ENCODE results near the gene SDHA. TPM values are rescaled to one million over a fixed set of nuclear protein-coding genes. Genes with fewer than 3 reads are reported as not detected.

The SDHA gene
- total RNA-seq, 6 experiments from 2014 or later = 92.5 to 114 (median 109) TPM

DNA sequence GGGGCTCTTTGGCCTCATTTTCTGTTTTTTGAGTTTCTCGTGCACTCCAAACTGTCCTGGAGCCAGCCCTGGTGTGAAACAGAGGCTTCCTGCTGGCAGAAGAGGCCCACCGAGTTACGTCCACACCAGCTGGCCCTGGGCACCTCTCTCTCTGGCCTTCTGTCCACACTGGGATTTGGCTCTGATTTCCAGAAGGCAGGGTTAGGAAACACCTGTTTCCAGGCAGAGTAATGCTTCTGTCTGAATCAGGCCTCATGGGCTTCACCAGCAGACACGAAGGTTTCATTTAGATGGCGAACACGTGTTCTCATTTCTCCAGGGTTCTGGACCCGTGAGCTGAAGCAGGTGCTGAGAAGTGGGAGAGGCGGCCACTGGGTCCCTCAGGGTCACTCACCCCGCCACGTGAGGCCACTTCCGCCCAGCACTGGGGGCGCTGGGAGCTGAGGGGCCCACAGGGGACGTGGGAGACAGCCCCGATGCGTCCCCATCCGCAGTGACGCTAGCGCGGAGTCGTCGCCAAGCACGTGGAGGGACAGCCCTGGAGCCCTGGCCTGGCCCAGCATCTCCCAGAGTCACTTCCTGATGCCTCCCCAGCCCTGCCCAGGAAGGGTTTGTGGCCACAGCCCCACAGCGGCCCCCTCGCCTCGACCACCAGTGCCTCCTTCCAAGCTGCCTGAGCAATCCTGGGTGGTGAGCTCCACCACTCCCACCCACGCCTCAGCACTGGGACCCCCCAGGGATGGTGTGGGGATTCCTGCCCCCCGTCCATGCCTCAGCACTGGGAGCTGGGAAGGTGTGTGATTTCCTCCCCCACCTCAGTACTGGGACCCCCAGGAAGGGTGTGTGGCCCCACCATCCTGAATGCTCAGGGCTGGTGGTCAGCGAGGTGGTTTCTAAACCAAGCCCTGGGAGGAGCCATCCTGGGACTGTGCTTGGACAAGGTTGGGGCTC lies 31.8 kb upstream of the SDHA start:
- TF ChIP-seq, protein P1, sequence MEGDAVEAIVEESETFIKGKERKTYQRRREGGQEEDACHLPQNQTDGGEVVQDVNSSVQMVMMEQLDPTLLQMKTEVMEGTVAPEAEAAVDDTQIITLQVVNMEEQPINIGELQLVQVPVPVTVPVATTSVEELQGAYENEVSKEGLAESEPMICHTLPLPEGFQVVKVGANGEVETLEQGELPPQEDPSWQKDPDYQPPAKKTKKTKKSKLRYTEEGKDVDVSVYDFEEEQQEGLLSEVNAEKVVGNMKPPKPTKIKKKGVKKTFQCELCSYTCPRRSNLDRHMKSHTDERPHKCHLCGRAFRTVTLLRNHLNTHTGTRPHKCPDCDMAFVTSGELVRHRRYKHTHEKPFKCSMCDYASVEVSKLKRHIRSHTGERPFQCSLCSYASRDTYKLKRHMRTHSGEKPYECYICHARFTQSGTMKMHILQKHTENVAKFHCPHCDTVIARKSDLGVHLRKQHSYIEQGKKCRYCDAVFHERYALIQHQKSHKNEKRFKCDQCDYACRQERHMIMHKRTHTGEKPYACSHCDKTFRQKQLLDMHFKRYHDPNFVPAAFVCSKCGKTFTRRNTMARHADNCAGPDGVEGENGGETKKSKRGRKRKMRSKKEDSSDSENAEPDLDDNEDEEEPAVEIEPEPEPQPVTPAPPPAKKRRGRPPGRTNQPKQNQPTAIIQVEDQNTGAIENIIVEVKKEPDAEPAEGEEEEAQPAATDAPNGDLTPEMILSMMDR (IDR thresholded peaks at IDR 0.05) = no peak
- no peak for DNase-seq
- H3K36me3 Mint-ChIP-seq (ENCODE audit: low read depth) = no peaks in the 10 kb centered on the region

DNA sequence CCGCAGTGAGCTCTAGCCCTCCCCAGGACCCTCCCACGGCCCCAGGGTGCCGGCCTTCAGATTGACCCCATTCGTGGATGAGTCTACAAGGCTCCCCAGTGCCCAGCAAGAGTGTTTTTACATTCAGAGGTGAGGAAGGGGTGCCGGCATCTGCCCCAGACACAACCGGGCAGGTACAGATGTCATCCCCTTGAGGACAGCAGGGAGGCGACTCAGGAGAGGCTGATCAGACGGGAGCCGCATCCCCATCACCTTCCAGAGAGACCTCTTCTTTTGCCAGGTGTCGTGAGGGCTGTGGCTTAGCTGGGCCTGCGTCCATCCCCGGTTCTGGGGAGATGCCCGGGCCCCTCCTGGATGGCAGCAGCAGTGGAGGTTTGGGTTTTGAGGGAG lies 31.1 kb upstream of the SDHA start:
- TF ChIP-seq, protein P1 (IDR thresholded peaks at IDR 0.05) = no peak
- H3K36me3 Mint-ChIP-seq (ENCODE audit: low read depth) = no peaks in the 10 kb centered on the region
- peaks cover 13% of the 10 kb centered on the region for H3K4me1 Mint-ChIP-seq (ENCODE audit: low read depth)
- peaks cover 8% of the 10 kb centered on the region for H3K27me3 Mint-ChIP-seq (ENCODE audit: insufficient read depth)
- no peak overlapping the region for H3K4me3 Mint-ChIP-seq
- DNase-seq = no peak
- H3K27ac Mint-ChIP-seq = no peak overlapping the region
- no peaks in the 10 kb centered on the region for H3K9me3 Mint-ChIP-seq

More for the DNA sequence above, 31.8 kb upstream of the SDHA start:
- Mint-ChIP-seq H3K27ac (no peak overlapping the region), H3K4me1 (ENCODE audit: low read depth) (peaks cover 13% of the 10 kb centered on the region), H3K9me3 (no peaks in the 10 kb centered on the region), H3K27me3 (ENCODE audit: insufficient read depth) (peaks cover 8% of the 10 kb centered on the region), H3K4me3 (no peak overlapping the region)

DNA sequence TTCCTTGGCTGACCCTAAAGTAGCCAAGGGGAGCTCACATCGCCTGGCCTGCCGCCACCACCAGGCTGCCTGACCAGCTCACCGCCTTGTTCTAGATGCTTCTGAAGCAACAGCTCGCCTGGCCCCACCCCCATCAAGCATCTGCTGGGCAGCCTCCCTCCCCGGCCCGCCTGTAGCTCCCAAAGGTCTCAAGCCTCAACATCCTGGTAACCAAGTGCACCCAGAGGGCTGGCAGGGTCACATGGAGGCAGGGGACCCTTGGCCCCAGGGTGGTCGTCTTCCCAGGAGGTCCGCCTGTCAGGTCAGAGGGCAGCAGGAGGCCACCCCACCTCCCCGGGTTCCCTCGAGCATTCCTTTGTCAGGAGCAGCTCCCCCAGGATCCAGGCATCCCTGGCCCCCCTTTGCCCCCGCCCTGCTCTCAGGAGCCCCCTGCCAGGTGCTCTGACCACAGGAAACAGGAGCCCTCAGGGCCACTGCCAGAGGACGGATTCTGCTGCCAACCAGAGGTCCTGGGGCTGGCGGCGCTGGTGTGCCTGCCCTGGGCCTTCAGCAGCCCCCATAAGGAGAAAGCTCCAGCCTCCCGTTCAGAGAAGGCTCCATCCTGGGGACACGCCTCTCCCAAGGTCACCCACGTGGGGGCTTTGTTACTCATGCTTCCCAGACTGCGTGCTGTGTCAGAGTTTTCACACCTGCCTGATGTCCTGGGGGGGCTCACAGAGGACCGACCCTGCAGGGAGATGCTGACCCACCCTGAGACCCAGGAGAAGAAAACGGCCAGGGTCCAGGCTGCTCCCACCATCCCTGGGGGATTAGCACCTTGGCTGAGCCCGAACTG lies 30.3 kb upstream of the SDHA start:
- no peak for DNase-seq
- Mint-ChIP-seq H3K9me3 (no peaks in the 10 kb centered on the region), H3K27me3 (ENCODE audit: insufficient read depth) (peaks cover 8% of the 10 kb centered on the region), H3K4me1 (ENCODE audit: low read depth) (peaks cover 13% of the 10 kb centered on the region), H3K4me3 (peak overlapping the region; percentile 34; the same call in 1 of the 2 replicates), H3K36me3 (ENCODE audit: low read depth) (no peaks in the 10 kb centered on the region), H3K27ac (no peak overlapping the region; the same call in 1 of the 2 replicates)
- TF ChIP-seq, protein P1 (IDR thresholded peaks at IDR 0.05) = no peak

DNA sequence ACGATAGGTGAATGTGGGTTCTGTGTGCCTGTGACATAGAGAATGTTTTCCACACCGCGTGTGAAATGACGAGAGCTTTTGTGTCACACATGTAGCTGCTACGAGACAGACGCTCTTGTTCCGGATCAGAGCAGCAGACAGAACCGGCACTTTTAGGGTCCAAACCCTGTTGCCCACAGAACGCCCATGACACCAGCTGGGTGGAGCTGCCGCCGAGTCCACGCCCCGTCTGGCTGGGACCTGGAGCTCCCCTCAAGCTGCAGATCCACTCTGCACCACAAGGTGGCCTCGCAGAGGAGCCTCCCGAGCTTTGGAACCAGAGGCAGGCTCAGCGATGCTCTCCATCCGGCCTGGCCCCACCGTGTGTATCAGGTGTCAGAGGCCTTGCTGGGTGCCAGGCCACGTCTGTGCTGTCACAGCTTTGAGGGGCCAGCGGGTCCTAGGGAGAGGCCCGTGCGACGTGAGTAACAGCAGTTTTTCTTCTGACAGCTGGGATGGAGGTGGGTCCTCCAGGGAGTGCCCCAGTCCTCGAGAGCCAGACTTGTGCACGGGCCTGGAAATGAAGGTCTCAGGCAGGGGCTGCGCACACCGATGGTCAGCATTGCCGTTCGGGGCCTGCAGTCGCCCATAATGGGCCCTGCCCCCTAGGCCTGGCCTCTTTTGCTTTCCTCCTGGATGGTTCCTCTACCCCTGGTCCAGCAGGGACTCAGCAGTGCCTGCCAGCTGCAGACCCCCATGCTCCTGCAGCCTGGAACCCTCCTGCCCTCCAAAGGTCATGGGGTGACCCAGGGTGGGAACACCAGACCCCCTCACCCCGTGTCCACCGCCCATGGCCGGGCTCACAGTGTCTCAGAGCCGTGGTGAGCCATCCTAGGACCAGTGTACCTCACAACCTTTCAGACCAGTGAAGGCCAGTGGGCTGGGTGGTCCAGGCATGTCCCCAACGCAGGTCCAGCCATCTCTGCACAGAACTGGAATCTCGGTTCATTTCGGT lies 29.3 kb upstream of the SDHA start:
- Mint-ChIP-seq H3K27ac (peak overlapping the region; percentile 36; the same call in 1 of the 2 replicates), H3K9me3 (no peaks in the 10 kb centered on the region), H3K4me1 (ENCODE audit: low read depth) (peaks cover 13% of the 10 kb centered on the region), H3K36me3 (ENCODE audit: low read depth) (no peaks in the 10 kb centered on the region), H3K27me3 (ENCODE audit: insufficient read depth) (peaks cover 8% of the 10 kb centered on the region), H3K4me3 (peak overlapping the region; percentile 34; the same call in 1 of the 2 replicates)
- TF ChIP-seq, protein P1 (IDR thresholded peaks at IDR 0.05) = peak; percentile 97
- DNase-seq = peak; percentile 79

Data from HFFc6 (cell line).